Iris pigment epithelial cell (primary cell): ENCODE results near the gene BABAM2.

ENCODE experiments used
- DNase-seq: peaks from one replicate; pipeline ENCODE4 v3.0.0-alpha.2; 2011; ENCODE audit warnings: low read depth

The BABAM2 gene

GRCh38 chr2:28282861-28283646, 392.5 kb downstream of the BABAM2 start:
- no peak for DNase-seq

DNA sequence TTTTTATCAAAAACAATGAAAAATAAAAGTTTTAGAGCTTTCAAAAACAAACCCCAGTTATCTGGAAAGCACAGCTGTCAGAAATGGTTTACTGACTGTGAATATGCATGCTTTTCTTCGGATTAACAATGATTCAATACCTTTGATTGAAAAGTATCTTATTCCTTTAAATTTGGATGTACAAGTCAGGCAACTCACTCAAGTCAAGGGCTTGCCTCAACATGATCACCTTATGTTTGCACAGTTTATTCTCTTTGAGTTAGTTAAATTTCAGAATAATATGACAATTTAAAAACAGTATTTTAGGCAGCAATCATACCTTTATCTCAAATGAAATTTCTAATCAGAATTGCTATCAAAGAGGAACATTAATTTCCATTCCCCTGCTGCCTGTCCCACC, 393.3 kb downstream of the BABAM2 start:
- DNase-seq = no peak

DNA sequence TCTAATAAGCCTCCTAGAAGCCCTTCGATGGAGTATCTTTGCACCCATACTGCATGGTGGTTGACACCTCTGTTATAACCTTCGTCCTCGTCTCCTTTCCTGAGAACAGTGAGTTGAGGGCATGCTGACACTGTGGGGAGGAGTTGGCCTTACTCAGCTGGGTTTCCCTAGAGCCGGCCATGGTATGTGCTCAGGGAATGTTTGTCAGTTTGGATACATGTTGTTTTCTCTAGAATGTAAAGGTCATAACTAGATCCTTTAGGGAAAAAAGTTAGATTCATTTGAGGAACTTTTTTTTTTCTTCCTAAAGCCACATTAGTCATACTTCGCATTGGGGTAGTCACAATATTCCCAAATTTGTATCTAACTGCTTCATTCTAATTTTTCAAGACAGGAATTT, 396.1 kb downstream of the BABAM2 start:
- DNase-seq = peak; percentile 34

- no peak for DNase-seq
Observed at GRCh38 chr2:28287256-28287915, 396.9 kb downstream of the BABAM2 start.

DNA sequence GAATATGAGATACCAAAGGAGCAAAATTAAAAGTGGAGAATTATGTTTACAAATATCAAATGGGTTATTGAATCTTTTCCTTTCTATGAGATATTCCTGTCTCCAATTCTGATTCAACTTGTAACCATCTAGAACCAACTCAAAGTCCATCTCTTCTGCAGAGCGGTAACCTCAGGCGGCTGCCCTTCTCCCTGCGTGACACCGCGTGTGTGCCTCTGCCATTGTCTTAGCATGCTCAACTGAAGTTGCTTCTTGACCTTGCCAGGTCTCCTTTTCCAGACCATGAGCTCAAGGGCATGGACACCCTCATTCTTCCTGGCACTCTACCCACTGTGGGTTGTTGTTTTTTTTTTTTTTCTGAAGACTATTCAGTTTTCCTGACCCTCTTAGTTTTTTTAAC, 398.1 kb downstream of the BABAM2 start:
- no peak for DNase-seq

DNA sequence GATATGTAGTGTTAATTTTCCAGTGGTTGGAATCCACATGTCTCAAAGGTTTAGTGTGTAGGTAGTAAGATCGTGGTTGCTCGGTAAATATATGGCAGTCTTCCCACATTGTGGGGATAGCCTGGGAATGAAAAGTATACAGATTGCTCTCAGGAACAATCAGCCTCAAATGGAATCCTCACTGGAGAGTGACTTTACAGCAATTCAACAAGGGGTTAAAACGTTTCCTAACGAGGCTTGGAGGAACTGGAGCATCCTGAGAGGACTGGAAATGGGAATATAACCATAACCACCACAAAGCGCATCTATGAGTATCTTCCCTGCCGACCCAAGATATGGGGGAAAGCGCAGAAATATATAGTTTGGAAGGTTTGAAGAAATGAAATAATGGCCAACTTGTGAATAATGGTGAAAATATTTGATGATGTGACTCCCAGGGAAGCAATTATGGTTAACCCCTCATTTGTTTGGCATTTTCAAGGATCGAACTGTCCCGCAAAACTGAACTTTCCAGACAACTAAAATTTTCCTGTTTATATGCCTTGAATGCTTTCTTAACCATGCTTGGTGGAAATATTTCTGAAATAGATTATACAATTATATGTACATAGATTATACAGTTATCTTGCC, 401.4 kb downstream of the BABAM2 start:
- no peak for DNase-seq

- peak; percentile 60 for DNase-seq
Observed at GRCh38 chr2:28292491-28292890, 402.0 kb downstream of the BABAM2 start.

DNA sequence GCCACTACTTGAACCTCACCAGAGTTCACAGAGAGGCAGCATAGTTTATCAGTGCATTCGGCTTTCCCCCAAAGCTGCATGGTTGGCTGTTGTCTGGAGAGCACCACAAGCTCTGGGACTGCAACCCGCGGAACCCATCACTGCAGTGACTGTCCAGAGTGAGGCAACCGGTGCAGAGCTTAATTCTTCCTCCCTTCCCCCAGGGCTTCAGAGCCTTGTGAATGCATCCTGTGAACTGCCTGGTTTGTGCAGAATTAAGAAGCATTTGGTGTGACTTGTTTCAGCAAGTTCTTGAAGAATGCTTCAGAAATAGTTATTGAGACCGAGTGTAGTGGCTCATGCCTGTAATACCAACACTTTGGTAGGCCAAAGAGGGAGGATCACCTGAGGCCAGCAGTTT, 402.9 kb downstream of the BABAM2 start:
- peak; percentile 48 for DNase-seq

DNA sequence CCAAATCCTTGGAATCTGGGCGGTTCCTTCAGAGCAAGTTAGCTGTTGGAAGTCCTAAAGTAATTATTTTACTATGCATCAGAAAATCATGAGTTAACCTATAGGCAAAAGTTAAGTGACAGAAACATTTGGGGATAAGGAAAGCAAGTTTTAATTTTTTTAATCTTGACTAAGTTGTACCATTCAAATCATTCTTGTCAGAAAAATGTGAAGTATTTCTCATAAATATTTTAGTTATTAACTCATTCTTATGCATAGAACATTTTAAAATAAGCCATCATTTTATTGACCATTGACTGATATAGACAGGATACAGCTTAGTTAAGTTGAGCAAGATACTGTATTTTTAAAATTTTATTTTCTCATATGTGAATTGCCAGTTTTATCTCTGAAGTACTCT, 403.9 kb downstream of the BABAM2 start:
- no peak for DNase-seq

- peak; percentile 70 for DNase-seq
Observed at GRCh38 chr2:28296243-28296642, 405.7 kb downstream of the BABAM2 start.

DNA sequence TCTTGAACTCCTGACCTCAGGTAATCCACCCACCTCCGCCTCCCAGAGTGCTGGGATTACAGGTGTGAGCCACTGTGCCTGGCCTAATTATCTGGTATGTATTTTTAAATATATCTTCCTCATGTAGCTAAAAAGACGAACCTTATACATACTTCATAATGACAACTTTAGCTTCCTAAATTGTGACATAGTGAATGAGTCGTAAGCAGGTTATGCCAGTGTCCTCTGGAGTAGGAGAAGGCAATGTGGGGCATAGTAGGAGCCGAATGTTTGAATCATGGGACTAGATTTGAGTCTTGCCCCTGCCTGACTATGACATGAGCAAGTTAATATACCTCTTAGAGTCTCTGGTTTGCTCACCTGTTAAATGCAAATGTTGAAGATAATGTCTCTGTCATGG, 406.4 kb downstream of the BABAM2 start:
- DNase-seq = peak; percentile 29

DNA sequence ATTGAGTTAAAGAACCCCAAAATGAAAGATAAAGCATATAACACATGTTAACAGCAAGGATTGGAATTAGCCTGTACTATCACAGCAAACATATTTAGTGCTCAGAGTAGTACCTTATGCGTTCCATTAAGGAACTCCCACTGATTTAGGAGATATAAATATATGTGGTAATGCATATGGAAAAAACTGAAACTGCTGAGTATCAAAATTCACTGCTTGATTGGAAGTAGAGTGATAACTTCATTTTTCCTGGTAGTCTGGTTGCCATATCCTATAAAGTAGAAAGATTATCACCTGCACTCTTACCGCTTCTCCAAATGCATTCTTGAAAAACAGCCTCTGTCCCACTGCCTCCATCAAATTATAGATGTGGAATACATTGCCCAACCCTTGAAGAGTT, 407.0 kb downstream of the BABAM2 start:
- DNase-seq = no peak

- no peak for DNase-seq
Observed at GRCh38 chr2:28298406-28298805, 407.9 kb downstream of the BABAM2 start.

DNA sequence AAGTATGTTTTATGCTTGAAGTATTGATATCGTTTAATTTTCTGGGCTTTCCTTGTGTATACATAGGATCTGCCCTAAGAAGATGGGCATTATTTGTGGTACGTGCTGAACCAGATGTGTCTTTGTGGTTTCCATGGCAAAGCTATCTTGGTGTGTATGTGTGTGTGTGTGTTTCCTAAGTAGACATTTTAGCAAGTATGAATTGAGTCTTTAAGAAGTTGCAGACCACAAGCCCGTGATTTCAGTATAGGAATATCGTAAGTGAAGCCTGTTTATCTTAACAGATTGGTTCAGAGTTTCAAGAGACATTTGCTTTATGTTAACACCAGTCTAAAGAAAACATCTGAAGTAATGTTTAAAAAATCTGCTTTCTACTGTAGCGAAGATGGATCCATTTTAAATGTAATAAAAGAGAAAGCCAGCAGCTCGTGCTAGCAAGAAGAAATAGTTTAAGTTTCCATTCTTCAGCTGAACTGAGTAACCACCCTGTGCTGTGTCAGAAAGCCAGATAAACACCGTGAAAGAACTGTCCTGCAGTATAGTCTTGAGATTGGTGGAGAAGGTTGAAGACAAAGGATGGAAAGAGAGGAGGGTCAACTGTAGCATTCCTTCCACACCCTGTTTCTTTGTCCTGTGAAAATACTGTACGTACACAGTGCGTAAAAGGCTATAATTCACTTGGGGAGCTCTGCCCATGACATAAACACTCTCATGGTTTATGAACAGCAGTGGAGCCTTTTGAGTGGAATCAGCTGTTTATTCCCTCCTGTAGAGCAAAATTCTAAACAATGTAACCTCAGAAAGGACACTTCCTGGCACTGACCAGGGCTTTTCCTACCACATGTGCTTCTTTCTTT, 410.2 kb downstream of the BABAM2 start:
- peak; percentile 77 for DNase-seq

DNA sequence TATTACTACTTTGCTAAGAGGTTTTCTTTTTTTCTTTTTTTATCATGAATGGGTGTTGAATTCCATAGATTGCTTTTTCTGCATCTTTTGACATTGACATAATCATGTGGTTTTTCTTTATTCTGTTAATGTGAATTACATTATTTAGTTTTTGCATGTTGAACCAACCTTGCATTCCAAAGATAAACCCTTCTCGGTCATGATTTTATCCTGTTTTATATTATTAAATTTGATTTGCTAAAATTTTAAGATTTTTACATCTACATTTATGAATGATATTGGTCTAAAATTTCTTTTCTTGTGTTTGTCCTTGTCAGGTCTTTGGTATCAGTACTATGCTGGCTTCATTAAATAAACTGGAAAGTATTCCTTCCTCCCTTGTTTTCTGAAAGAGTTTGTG, 414.7 kb downstream of the BABAM2 start:
- DNase-seq = no peak

GRCh38 chr2:28310107-28310506, 419.6 kb downstream of the BABAM2 start:
- no peak for DNase-seq

GRCh38 chr2:28311660-28312249, 421.2 kb downstream of the BABAM2 start:
- DNase-seq = no peak

GRCh38 chr2:28312307-28313219, 422.0 kb downstream of the BABAM2 start:
- no peak for DNase-seq

DNA sequence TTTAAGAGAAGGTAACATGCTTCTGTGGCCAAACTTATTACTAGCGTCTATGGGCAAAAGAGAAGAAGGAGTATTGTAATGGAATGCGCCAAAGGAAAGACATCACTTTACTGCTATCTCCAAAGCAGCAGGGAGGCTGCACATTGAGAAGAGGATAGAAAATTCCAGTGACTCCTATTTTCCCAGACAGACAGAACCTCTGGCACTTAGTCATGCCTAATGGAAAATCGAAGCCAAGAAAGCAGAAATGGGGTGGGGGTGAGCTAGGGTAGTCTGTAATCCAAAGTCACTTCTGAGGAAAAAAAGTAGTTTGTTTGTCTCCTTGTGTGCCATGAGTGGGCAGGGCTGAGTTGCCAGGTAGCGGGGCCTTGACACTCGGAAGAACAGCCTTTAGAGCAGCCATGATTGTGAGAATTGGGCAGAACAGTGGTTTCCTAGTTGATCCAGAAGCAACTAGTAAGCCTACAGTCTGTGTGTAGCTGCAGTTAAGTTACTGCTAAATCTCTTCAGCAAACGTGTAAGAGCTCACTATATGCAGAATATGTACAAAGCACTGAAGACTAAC, 422.8 kb downstream of the BABAM2 start:
- DNase-seq = no peak

- DNase-seq = no peak
Observed at GRCh38 chr2:28314968-28315367, 424.4 kb downstream of the BABAM2 start.
